Body of pancreas (tissue), 4 donors: ENCODE measurements around the gene KRTDAP.

Experiments
- POLR2A ChIP-seq, 3 donors: fragments of 450-650 bp; IDR thresholded peaks; one replicate each; pipeline ENCODE4 v1.6.1; 2016; ENCODE audit warnings: antibody characterized with exemption in 3 of 3, mild to moderate bottlenecking in 2 of 3
- TF ChIP-seq, protein P1 (sequence below), 7 experiments: fragments of 450-650 bp in 4 of 7; fragments of 200-600 bp in 3 of 7; sonication (generic) in 3 of 7; IDR thresholded peaks; one replicate each; pipeline ENCODE4 v1.5.1; 2016 to 2019; ENCODE audit warnings: antibody characterized with exemption in 7 of 7

DNA sequence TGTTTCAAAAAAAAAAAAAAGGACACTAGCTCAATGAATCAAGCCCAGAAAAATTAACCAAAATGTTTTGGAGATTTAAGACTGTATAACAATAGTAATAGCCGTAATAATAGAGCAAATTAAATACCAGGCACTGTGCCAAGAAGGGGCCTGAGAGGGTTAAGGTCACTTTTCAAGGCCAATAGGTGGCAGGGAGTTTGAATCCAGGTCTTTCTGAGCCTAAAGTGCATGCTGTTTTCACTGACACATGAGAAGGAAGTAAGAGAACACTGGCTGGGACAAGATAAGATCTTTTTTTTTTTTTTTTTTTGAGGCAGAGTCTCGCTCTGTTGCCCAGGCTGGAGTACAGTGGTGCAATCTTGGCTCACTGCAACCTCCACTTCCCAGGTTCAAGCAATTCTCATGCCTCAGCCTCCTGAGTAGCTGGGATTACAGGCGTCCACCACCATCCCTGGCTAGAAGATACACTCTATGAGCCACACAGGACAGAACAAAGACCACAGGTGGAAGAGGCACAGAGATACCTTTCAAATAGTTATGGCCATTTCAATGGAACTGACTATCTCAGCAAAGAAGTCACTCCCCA, 34.6 kb downstream of the KRTDAP start:
- TF ChIP-seq, protein P1, sequence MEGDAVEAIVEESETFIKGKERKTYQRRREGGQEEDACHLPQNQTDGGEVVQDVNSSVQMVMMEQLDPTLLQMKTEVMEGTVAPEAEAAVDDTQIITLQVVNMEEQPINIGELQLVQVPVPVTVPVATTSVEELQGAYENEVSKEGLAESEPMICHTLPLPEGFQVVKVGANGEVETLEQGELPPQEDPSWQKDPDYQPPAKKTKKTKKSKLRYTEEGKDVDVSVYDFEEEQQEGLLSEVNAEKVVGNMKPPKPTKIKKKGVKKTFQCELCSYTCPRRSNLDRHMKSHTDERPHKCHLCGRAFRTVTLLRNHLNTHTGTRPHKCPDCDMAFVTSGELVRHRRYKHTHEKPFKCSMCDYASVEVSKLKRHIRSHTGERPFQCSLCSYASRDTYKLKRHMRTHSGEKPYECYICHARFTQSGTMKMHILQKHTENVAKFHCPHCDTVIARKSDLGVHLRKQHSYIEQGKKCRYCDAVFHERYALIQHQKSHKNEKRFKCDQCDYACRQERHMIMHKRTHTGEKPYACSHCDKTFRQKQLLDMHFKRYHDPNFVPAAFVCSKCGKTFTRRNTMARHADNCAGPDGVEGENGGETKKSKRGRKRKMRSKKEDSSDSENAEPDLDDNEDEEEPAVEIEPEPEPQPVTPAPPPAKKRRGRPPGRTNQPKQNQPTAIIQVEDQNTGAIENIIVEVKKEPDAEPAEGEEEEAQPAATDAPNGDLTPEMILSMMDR (IDR thresholded peaks at IDR 0.05) = no peak
- no peak for TF ChIP-seq POLR2A (IDR thresholded peaks at IDR 0.05)
